Osteoblast (primary cell): ENCODE data around the gene VCPKMT. TPM values are rescaled to one million over a fixed set of nuclear protein-coding genes. Genes with fewer than 3 reads are reported as not detected.

Source experiments
- DNase-seq: peaks from one replicate; pipeline ENCODE4 v3.0.0; 2011; ENCODE audit warnings: low spot score, mixed read lengths; ENCODE audit not compliant: insufficient read length; ENCODE audit errors: missing footprints
- H2AFZ ChIP-seq: 2 replicates; pipeline ENCODE4 v1.6.0; 2011; ENCODE audit warnings: mild to moderate bottlenecking, low read length
- H3K27ac ChIP-seq: 2 replicates; pipeline ENCODE4 v1.5.1; 2011; ENCODE audit warnings: mild to moderate bottlenecking, low read depth, low read length, moderate library complexity
- H3K27me3 ChIP-seq: 2 replicates; pipeline ENCODE4 v1.6.0; 2012; ENCODE audit warnings: mild to moderate bottlenecking, control low read depth, inconsistent platforms, low read length, moderate library complexity; ENCODE audit not compliant: insufficient read depth
- H3K36me3 ChIP-seq: 2 replicates; pipeline ENCODE4 v1.5.1; 2011; ENCODE audit warnings: mild to moderate bottlenecking, low read length, control low read depth, moderate library complexity; ENCODE audit not compliant: insufficient read depth
- H3K4me1 ChIP-seq: 2 replicates; pipeline ENCODE4 v1.5.1; 2011; ENCODE audit warnings: mild to moderate bottlenecking, low read length, control low read depth, moderate library complexity; ENCODE audit not compliant: insufficient read depth
- H3K4me2 ChIP-seq: 2 replicates; pipeline ENCODE4 v1.6.0; 2011; ENCODE audit warnings: mild to moderate bottlenecking, low read length; ENCODE audit not compliant: insufficient read depth
- H3K4me3 ChIP-seq: fragments of 200-600 bp; sonication (generic); 3 replicates; pipeline ENCODE4 v1.5.1; 2012; ENCODE audit warnings: mild to moderate bottlenecking, low read length, inconsistent platforms; ENCODE audit not compliant: insufficient read depth
- H3K79me2 ChIP-seq: 2 replicates; pipeline ENCODE4 v1.6.0; 2012; ENCODE audit warnings: mild to moderate bottlenecking, low read length, control low read depth, inconsistent platforms; ENCODE audit not compliant: insufficient read depth
- H3K9me3 ChIP-seq: 2 replicates; pipeline ENCODE4 v1.5.1; 2011; ENCODE audit warnings: low read depth, low read length, control low read depth
- H4K20me1 ChIP-seq: 2 replicates; pipeline ENCODE4 v1.6.0; 2012; ENCODE audit warnings: mild to moderate bottlenecking, low read length, control low read depth; ENCODE audit not compliant: insufficient read depth
- total RNA-seq: library from RNA; depleted of rRNA; stranded (reverse); fragments of >200 nt; gene quantifications from 2 replicates; pipeline ENCODE4 v1.2.3, GENCODE V29; 2012
- TF ChIP-seq, protein P1 (sequence below): IDR thresholded peaks from 2 replicates; pipeline ENCODE4 v1.5.1; 2011; ENCODE audit warnings: mild to moderate bottlenecking, low read depth, low read length, moderate library complexity; ENCODE audit errors: extremely low read depth

The VCPKMT gene
- total RNA-seq, 1 donor, result 5.4 TPM

DNA sequence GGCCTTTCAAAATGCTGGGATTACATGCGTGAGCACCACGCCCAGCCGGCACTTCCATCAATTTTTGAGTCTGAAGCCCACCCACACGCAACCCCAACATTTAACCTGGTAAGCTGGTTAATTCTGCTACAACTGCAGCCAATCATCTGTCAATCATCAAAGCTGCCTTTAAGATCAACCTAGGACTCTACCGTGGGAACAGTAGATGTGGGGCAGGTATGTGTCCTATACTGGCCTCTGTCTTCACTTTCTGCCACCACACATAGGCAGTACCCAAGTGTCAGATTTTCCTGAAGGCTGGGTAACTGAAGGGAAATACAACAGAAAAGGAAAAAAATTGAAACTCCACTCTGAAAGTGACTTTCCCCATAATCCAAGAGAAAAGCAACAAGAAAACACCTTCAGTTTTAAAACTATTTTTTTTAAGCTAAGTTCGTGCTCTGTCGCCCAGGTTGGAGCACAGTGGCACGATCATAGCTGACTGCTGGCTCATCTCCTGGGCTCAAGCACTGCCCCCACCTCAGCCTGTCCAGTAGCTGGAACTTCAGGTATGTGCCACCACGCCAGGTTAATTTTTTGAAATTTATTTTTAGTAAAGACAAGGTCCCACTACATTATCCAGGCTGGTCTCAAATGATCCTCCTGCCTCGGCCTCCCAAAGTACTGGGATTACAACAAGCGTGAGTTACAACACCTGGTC is 22.2 kb downstream of the VCPKMT start:
- TF ChIP-seq, protein P1, sequence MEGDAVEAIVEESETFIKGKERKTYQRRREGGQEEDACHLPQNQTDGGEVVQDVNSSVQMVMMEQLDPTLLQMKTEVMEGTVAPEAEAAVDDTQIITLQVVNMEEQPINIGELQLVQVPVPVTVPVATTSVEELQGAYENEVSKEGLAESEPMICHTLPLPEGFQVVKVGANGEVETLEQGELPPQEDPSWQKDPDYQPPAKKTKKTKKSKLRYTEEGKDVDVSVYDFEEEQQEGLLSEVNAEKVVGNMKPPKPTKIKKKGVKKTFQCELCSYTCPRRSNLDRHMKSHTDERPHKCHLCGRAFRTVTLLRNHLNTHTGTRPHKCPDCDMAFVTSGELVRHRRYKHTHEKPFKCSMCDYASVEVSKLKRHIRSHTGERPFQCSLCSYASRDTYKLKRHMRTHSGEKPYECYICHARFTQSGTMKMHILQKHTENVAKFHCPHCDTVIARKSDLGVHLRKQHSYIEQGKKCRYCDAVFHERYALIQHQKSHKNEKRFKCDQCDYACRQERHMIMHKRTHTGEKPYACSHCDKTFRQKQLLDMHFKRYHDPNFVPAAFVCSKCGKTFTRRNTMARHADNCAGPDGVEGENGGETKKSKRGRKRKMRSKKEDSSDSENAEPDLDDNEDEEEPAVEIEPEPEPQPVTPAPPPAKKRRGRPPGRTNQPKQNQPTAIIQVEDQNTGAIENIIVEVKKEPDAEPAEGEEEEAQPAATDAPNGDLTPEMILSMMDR, result no peak
- Histone ChIP-seq H3K4me3 (no peak overlapping the region), H3K27ac (no peak overlapping the region), H2AFZ (no peak overlapping the region), H3K9me3 (no peaks in the 10 kb centered on the region), H3K27me3 (no peaks in the 10 kb centered on the region), H3K4me1 (no peaks in the 10 kb centered on the region), H3K36me3 (no peaks in the 10 kb centered on the region), H3K4me2 (no peak overlapping the region), H3K79me2 (no peaks in the 10 kb centered on the region), H4K20me1 (no peaks in the 10 kb centered on the region)
- DNase-seq, result no peak

DNA sequence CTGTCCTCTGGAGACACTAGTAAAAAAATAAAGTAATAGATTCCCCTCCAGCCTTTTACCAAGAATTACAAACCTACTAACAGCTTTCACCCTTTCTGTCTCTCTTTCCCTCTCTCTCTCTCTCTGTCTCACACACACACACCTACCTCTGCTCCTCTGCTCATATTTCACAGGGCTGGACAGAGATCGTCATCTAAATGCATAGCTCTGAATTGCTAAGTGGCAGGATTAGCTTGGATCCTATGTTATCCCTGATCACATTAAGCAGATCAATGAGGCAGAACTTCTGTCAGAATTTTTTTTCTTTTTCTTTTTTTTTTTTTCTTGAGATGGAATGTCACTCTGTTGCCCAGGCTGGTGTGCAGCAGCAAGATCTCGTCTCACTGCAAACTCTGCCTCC is 22.9 kb downstream of the VCPKMT start:
- H2AFZ ChIP-seq, result no peak overlapping the region
- no peaks in the 10 kb centered on the region for H4K20me1 ChIP-seq
- H3K4me1 ChIP-seq, result no peaks in the 10 kb centered on the region
- H3K36me3 ChIP-seq, result no peaks in the 10 kb centered on the region
- no peak overlapping the region for H3K27ac ChIP-seq
- H3K79me2 ChIP-seq, result no peaks in the 10 kb centered on the region
- H3K4me2 ChIP-seq, result no peak overlapping the region
- no peaks in the 10 kb centered on the region for H3K9me3 ChIP-seq
- H3K27me3 ChIP-seq, result no peaks in the 10 kb centered on the region
- no peak overlapping the region for H3K4me3 ChIP-seq
- TF ChIP-seq, protein P1, result no peak
- no peak for DNase-seq

DNA sequence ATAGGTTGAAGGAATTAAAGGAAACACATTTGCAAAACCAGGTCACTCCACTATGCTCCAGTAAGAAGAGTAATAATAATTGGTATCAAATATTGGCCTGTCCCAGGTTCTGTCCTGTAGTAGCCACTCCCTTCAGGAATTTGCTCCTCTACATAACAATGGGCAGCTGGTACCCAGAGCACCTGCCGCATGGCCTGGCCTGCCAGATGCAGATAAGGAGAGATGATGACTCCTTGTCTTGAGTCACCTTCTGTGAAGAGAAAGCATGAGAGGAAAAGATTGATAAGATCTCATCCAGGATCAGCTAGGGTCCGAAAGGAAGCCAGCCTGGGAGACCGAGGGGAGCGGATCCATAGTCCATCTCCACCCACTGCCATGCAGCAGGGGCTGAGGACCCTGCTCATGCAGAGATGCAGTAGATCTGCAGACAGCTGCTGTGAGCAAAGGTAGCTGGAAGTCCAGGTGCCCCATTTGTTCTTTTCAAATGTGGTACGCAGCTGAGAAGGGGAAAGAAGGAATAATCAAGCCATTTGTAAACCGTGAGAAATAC is 24.3 kb downstream of the VCPKMT start:
- Histone ChIP-seq H3K4me2 (no peak overlapping the region), H3K4me1 (no peaks in the 10 kb centered on the region), H3K4me3 (no peak overlapping the region), H2AFZ (no peak overlapping the region), H4K20me1 (no peaks in the 10 kb centered on the region), H3K27me3 (no peaks in the 10 kb centered on the region), H3K79me2 (no peaks in the 10 kb centered on the region), H3K27ac (no peak overlapping the region), H3K9me3 (no peaks in the 10 kb centered on the region), H3K36me3 (no peaks in the 10 kb centered on the region)
- TF ChIP-seq, protein P1, result no peak
- no peak for DNase-seq

DNA sequence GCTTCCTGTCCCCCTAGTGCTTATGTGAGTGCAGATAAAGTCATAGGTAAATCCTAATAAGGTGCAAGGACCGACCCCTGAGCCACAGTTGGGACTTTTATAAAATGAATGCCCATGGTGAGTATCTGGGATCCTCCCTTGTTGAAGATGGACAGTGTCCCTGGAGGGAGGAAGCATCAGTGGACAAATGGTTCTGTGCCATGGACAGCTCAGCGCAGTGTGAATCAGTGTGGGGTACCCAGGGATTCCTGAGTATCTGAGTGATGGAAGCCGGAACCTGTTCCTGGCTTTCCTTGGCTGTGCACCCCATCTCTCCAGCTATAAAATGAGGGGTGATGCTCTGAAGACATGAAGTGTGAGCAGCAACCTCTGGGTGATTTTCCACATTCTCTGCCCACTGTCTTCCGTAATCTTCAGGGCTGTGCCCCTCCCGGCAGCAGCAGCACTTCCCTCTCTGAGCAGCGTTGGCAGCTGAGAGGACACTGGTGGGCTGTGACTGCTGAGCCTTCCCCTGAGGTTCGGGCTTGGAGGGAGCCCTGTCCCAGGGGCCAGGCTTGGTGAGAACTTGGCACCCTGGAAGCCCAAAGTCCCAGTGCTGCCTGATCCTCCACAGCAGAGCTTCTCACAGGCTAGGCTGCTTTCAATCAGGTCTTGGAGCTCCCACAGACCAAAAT is 25.0 kb downstream of the VCPKMT start:
- Histone ChIP-seq H3K4me3 (no peak overlapping the region), H3K27ac (no peak overlapping the region), H3K4me2 (no peak overlapping the region), H3K4me1 (peaks cover 1% of the 10 kb centered on the region), H3K36me3 (no peaks in the 10 kb centered on the region), H3K79me2 (no peaks in the 10 kb centered on the region), H2AFZ (no peak overlapping the region), H3K9me3 (no peaks in the 10 kb centered on the region), H3K27me3 (no peaks in the 10 kb centered on the region), H4K20me1 (no peaks in the 10 kb centered on the region)
- TF ChIP-seq, protein P1, result no peak
- no peak for DNase-seq
